Astrocyte of the spinal cord (primary cell): ENCODE measurements around the gene LMBR1.

Experiments used
- DNase-seq: peaks from one replicate; pipeline ENCODE4 v3.0.0; 2011; ENCODE audit warnings: low read depth, low spot score
- H3K4me3 ChIP-seq: 2 replicates; pipeline ENCODE4 v1.5.1; 2011; ENCODE audit warnings: low read depth, mild to moderate bottlenecking, low read length, moderate library complexity
- in situ Hi-C: cut with HindIII; loops from 2 replicates; pipeline ENCODE4 v1.10.0; 2017; ENCODE audit warnings: low sequenced_read_pairs
- TF ChIP-seq, protein P1 (sequence below): IDR thresholded peaks from 2 replicates; pipeline ENCODE4 v1.5.1; 2012; ENCODE audit warnings: low read depth, mild to moderate bottlenecking, low read length, inconsistent platforms

LMBR1 gene

GRCh38 chr7:156665101-156665500, 227.9 kb downstream of the LMBR1 start:
- TF ChIP-seq, protein P1, sequence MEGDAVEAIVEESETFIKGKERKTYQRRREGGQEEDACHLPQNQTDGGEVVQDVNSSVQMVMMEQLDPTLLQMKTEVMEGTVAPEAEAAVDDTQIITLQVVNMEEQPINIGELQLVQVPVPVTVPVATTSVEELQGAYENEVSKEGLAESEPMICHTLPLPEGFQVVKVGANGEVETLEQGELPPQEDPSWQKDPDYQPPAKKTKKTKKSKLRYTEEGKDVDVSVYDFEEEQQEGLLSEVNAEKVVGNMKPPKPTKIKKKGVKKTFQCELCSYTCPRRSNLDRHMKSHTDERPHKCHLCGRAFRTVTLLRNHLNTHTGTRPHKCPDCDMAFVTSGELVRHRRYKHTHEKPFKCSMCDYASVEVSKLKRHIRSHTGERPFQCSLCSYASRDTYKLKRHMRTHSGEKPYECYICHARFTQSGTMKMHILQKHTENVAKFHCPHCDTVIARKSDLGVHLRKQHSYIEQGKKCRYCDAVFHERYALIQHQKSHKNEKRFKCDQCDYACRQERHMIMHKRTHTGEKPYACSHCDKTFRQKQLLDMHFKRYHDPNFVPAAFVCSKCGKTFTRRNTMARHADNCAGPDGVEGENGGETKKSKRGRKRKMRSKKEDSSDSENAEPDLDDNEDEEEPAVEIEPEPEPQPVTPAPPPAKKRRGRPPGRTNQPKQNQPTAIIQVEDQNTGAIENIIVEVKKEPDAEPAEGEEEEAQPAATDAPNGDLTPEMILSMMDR = no peak
- H3K4me3 ChIP-seq = no peak overlapping the region
- in situ Hi-C loops = no loop called here
- DNase-seq = no peak

- in situ Hi-C loops = no loop called here
- TF ChIP-seq, protein P1 = no peak
- no peak for DNase-seq
- no peak overlapping the region for H3K4me3 ChIP-seq
Measured at GRCh38 chr7:156662277-156662676, 230.7 kb downstream of the LMBR1 start.

- TF ChIP-seq, protein P1 = no peak
- in situ Hi-C loops = no loop called here
Measured at GRCh38 chr7:156661637-156662036, 231.3 kb downstream of the LMBR1 start.

GRCh38 chr7:156659961-156660360, 233.0 kb downstream of the LMBR1 start:
- TF ChIP-seq, protein P1 = no peak
- in situ Hi-C loops = no loop called here
- H3K4me3 ChIP-seq = no peak overlapping the region
- DNase-seq = no peak

More at GRCh38 chr7:156661637-156662036, 231.3 kb downstream of the LMBR1 start:
- H3K4me3 ChIP-seq = no peak overlapping the region
- no peak for DNase-seq

DNA sequence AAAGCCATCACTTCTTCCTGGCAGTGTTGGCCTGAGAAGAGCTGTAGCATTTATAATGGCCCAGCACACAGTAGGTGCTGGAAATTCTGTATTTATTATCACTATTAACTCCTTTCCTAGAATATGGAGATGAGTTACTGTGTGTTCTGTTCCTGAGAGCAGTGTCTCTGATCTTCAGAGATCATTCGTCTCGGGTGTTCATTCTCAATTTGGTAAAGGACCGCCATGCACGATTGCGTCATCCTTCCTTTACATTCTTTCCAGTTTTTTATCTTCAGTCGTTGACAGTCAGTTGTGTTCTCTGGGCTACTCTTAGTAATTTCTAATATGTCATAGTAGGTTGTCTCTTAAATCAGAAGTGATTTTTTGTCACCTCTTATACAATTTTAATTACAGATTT, 233.8 kb downstream of the LMBR1 start:
- TF ChIP-seq, protein P1 = no peak
- no peak for DNase-seq
- in situ Hi-C loops = no loop called here
- H3K4me3 ChIP-seq = no peak overlapping the region

GRCh38 chr7:156657681-156658080, 235.3 kb downstream of the LMBR1 start:
- H3K4me3 ChIP-seq = no peak overlapping the region
- DNase-seq = no peak
- in situ Hi-C loops = no loop called here
- TF ChIP-seq, protein P1 = no peak

GRCh38 chr7:156656598-156656997, 236.4 kb downstream of the LMBR1 start:
- in situ Hi-C loops = no loop called here
- no peak for DNase-seq
- TF ChIP-seq, protein P1 = no peak
- H3K4me3 ChIP-seq = no peak overlapping the region
